ENCODE data around the gene SPPL2C.

SPPL2C gene, protein sequence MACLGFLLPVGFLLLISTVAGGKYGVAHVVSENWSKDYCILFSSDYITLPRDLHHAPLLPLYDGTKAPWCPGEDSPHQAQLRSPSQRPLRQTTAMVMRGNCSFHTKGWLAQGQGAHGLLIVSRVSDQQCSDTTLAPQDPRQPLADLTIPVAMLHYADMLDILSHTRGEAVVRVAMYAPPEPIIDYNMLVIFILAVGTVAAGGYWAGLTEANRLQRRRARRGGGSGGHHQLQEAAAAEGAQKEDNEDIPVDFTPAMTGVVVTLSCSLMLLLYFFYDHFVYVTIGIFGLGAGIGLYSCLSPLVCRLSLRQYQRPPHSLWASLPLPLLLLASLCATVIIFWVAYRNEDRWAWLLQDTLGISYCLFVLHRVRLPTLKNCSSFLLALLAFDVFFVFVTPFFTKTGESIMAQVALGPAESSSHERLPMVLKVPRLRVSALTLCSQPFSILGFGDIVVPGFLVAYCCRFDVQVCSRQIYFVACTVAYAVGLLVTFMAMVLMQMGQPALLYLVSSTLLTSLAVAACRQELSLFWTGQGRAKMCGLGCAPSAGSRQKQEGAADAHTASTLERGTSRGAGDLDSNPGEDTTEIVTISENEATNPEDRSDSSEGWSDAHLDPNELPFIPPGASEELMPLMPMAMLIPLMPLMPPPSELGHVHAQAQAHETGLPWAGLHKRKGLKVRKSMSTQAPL

DNA sequence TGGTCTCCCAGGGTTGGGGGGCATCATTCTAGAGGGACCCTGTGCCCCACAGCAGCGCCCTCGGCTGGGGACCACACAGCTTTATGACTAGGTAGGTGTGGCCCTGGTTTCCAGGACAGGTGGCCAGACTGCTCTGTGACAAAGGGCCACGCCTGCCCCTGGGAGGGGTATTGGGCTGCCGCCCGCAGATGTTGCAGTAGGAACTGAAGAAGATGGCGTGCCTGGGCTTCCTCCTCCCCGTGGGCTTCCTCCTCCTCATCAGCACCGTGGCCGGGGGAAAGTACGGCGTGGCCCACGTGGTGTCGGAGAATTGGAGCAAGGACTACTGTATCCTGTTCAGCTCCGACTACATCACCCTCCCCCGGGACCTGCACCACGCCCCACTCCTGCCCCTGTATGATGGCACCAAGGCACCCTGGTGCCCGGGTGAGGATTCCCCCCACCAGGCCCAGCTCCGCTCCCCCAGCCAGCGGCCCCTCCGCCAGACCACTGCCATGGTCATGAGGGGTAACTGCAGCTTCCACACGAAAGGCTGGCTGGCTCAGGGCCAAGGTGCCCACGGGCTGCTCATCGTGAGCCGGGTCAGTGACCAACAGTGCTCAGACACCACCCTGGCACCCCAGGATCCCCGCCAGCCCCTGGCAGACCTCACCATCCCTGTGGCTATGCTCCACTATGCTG lies at the start of gene SPPL2C:
Gene SPPL2C (plus strand): TSS at position 187 of the 681 bp plus-strand sequence. CDS start 26 bp downstream, at position 213.
- TF ChIP-seq, protein P1, sequence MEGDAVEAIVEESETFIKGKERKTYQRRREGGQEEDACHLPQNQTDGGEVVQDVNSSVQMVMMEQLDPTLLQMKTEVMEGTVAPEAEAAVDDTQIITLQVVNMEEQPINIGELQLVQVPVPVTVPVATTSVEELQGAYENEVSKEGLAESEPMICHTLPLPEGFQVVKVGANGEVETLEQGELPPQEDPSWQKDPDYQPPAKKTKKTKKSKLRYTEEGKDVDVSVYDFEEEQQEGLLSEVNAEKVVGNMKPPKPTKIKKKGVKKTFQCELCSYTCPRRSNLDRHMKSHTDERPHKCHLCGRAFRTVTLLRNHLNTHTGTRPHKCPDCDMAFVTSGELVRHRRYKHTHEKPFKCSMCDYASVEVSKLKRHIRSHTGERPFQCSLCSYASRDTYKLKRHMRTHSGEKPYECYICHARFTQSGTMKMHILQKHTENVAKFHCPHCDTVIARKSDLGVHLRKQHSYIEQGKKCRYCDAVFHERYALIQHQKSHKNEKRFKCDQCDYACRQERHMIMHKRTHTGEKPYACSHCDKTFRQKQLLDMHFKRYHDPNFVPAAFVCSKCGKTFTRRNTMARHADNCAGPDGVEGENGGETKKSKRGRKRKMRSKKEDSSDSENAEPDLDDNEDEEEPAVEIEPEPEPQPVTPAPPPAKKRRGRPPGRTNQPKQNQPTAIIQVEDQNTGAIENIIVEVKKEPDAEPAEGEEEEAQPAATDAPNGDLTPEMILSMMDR (IDR thresholded peaks at IDR 0.05; ENCODE audit: low read depth, low read length, missing control alignments), result no peak
- no peak for DNase-seq (ENCODE audit: extremely low read depth, low read depth)
- no peak within 1 kb of the TSS for H3K4me3 ChIP-seq (replicated peaks; ENCODE audit: low read depth, low read length)

DNA sequence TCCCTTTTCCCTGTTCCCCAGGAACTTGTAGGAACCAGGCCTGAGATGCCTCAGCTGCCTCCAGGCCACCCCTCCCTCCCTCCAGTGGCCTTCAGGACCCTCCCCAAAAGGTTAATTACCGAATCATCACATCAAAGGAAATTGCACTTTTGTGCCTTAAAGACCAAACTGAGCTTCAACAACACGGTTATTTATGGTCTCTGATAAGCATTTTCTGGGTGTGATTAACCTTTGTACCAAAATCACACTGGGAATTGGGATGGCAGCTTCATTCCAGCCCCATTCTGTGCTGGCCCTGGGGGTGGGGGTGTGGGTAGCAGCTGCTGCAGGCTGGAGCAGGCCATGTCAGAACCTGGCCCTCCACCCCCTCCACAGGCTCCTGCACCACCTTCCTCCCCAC lies 43.9 kb upstream of the SPPL2C start:
- TF ChIP-seq, protein P1 (IDR thresholded peaks at IDR 0.05; ENCODE audit: low read depth, low read length, missing control alignments), result no peak
- no peak overlapping the region for H3K4me3 ChIP-seq (replicated peaks; ENCODE audit: low read depth, low read length)
- no peak for DNase-seq (ENCODE audit: extremely low read depth, low read depth)

DNA sequence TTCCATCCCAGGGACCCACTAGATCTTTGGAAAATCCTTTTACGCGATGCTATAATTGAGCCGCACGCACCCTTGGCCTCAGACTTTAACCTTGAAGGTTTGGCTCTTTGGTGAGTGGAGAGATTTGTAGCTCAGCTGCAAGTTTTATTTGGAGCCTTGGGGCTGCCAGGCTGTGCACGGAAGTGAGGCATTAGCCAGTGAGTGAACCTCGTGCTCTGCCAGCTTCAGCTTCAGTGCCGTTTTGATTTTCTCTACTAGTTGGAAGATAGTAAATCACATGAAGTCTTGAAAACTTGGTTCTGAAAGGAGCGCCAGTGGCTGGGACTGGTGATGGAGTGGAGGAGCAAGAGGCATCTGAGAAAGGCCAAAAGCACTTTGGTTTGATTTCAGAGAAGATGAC lies 43.3 kb upstream of the SPPL2C start:
- H3K4me3 ChIP-seq (replicated peaks; ENCODE audit: low read depth, low read length), result no peak overlapping the region
- TF ChIP-seq, protein P1 (IDR thresholded peaks at IDR 0.05; ENCODE audit: low read depth, low read length, missing control alignments), result no peak
- DNase-seq (ENCODE audit: extremely low read depth, low read depth), result no peak

DNA sequence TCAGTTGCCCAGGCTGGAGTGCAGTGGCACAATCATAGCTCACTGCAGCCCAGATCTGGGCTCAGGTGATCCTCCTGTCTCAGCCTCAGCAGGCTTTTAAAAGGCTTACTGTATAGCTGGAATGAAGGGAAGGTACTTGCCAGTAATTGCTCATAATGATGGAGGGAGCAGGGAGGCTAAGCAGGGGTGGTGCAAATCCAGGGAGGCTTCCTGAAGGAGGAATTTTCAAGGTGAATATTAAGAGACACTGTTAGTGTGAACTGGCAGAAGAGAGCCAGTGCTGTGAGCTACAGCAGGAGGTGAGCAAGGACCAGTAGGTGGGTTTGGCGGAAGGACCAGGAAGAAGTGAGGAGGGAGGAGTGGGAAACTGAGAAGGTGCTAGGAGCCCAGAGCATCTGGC lies 35.8 kb upstream of the SPPL2C start:
- DNase-seq (ENCODE audit: extremely low read depth, low read depth), result no peak
- TF ChIP-seq, protein P1 (IDR thresholded peaks at IDR 0.05; ENCODE audit: low read depth, low read length, missing control alignments), result no peak
- no peak overlapping the region for H3K4me3 ChIP-seq (replicated peaks; ENCODE audit: low read depth, low read length)

DNA sequence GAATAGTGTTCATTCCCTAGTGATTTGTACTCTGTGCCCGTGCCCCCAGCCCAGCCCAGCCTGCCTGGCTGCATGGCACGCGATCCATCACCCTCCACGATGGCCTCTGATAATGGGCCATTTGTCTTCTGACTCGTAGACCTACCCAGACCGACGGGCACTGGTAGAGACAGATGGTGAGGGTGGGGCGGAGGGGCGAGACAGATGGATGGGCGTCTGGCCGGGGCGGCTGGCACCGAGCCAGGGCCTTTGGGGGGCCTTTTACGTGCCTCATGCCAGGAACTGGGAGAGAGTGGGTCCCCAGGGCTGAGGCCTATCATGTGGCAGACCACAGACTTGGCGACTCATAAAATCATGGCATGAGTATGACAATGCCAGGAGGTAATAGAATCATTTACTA lies 35.2 kb upstream of the SPPL2C start:
- TF ChIP-seq, protein P1 (IDR thresholded peaks at IDR 0.05; ENCODE audit: low read depth, low read length, missing control alignments), result no peak
- no peak for DNase-seq (ENCODE audit: extremely low read depth, low read depth)
- H3K4me3 ChIP-seq (replicated peaks; ENCODE audit: low read depth, low read length), result no peak overlapping the region

DNA sequence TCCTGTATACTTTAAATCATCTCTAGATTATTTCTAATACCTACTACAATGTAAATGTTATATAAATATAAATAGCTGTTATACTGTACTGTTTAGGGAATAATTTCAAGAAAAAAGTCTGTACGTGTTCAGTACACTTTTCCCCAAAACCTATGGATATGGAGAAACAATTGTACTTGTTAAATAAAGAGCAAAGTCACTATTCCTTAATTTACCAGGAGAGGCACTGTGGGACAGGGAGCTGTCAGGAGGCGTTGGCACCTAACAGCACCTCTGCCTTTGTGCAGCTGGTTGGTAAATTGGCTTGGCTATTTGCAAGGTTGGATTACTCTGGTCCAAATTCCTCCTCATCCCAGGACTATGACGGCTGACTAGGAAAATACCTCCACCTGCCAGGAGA lies 32.6 kb upstream of the SPPL2C start:
- H3K4me3 ChIP-seq (replicated peaks; ENCODE audit: low read depth, low read length), result no peak overlapping the region
- DNase-seq (ENCODE audit: extremely low read depth, low read depth), result no peak
- TF ChIP-seq, protein P1 (IDR thresholded peaks at IDR 0.05; ENCODE audit: low read depth, low read length, missing control alignments), result no peak
